ENCODE data around the gene ASPG. TPM values are rescaled to one million over a fixed set of nuclear protein-coding genes. Genes with fewer than 3 reads are reported as not detected.

The ASPG gene
- polyA plus RNA-seq, 3 donors = 0.01 TPM; not detected in 2

GRCh38 chr14:104049576-104050240, 35.8 kb upstream of the ASPG start:
- no peak overlapping the region for H3K27ac Mint-ChIP-seq
- H3K9me3 ChIP-seq (replicated peaks in 1 of 2; ENCODE audit: control insufficient read depth in 1 of 2, insufficient read depth in 1 of 2, low read length in 2 of 2) = no peaks in the 10 kb centered on the region

More at GRCh38 chr14:104049576-104050240, 35.8 kb upstream of the ASPG start:
- H3K4me3 Mint-ChIP-seq = no peak overlapping the region
- no peaks in the 10 kb centered on the region for H3K4me1 Mint-ChIP-seq
- Histone ChIP-seq H3K4me2 (replicated peaks; ENCODE audit: extremely low read depth, low read length, poor library complexity, severe bottlenecking) (no peak overlapping the region), H3K27ac (ENCODE audit: low read depth in 1 of 2, low read length in 2 of 2) (no peak overlapping the region), H4K20me1 (ENCODE audit: insufficient read depth, low read length) (no peaks in the 10 kb centered on the region), H2AFZ (ENCODE audit: insufficient read depth, low read depth, low read length, poor library complexity, severe bottlenecking) (no peak overlapping the region), H3K79me2 (ENCODE audit: insufficient read depth, low read length) (no peaks in the 10 kb centered on the region), H3K9ac (ENCODE audit: insufficient read depth, low read length, poor library complexity, severe bottlenecking) (no peak overlapping the region), H3K4me3 (replicated peaks in 1 of 3; ENCODE audit: low read depth in 2 of 3, low read length in 3 of 3) (no peak overlapping the region), H3K27me3 (ENCODE audit: control insufficient read depth in 2 of 2, insufficient read depth in 2 of 2, low read length in 2 of 2) (no peaks in the 10 kb centered on the region), H3K36me3 (replicated peaks in 1 of 2; ENCODE audit: control insufficient read depth in 1 of 2, insufficient read depth in 2 of 2, low read length in 2 of 2) (peaks cover 0 to 43% of the 10 kb centered on the region in 2 donors), H3K4me1 (ENCODE audit: control insufficient read depth in 1 of 2, insufficient read depth in 2 of 2, low read length in 2 of 2) (no peaks in the 10 kb centered on the region)
- 95% methylated on average over 9 of the region's 9 CpGs for WGBS (ENCODE audit: insufficient coverage)
- DNase-seq = no peak
- TF ChIP-seq CTCF (IDR thresholded peaks at IDR 0.05) = no peak
- intact Hi-C loops (cut with micrococcal nuclease) = no loop called here
- H3K9me3 Mint-ChIP-seq = peaks cover 0 to 3% (median 0%) of the 10 kb centered on the region in 7 donors
- peaks cover 57 to 83% of the 10 kb centered on the region in 2 donors for H3K36me3 Mint-ChIP-seq
- H3K27me3 Mint-ChIP-seq (ENCODE audit: low read depth in 3 of 3) = peaks cover 2 to 9% (median 6%) of the 10 kb centered on the region in 3 donors

Measured in CD14-positive monocyte (primary cell).